Measurements from ENCODE around the gene MBD4.

The MBD4 gene

GRCh38 chr3:129462361-129462968 lies 22.7 kb upstream of the MBD4 start:
- no peak overlapping the region for H3K4me3 ChIP-seq (ENCODE audit: extremely low read depth, insufficient read depth, low read length, poor library complexity, severe bottlenecking)
- no peaks in the 10 kb centered on the region for H3K9me3 ChIP-seq (ENCODE audit: control insufficient read depth, low read length)
- peaks cover 4% of the 10 kb centered on the region for H3K36me3 ChIP-seq (ENCODE audit: control insufficient read depth, insufficient read depth, low read length)
- peaks cover 16% of the 10 kb centered on the region for H3K4me1 ChIP-seq (ENCODE audit: control insufficient read depth, insufficient read depth, low read length, poor library complexity, severe bottlenecking)
- WGBS, 2 experiments (ENCODE audit: insufficient coverage in 2 of 2), result 92 to 97% methylated on average over 3 of the region's 3 CpGs
- H3K27ac ChIP-seq (ENCODE audit: low read depth, low read length, severe bottlenecking), result no peak overlapping the region

- peaks cover 7% of the 10 kb centered on the region for H3K36me3 ChIP-seq (ENCODE audit: control insufficient read depth, insufficient read depth, low read length)
- peak overlapping the region; percentile 85 for H3K27ac ChIP-seq (ENCODE audit: low read depth, low read length, severe bottlenecking)
- no peaks in the 10 kb centered on the region for H3K9me3 ChIP-seq (ENCODE audit: control insufficient read depth, low read length)
- no peak overlapping the region for H3K4me3 ChIP-seq (ENCODE audit: extremely low read depth, insufficient read depth, low read length, poor library complexity, severe bottlenecking)
- peaks cover 16% of the 10 kb centered on the region for H3K4me1 ChIP-seq (ENCODE audit: control insufficient read depth, insufficient read depth, low read length, poor library complexity, severe bottlenecking)
- WGBS, 2 experiments (ENCODE audit: insufficient coverage in 2 of 2), result 96 to 98% methylated on average over 4 to 5 of the region's 6 CpGs
Measured at GRCh38 chr3:129461461-129462146, 21.9 kb upstream of the MBD4 start.

GRCh38 chr3:129461022-129461421 lies 21.3 kb upstream of the MBD4 start:
- Histone ChIP-seq H3K9me3 (ENCODE audit: control insufficient read depth, low read length) (no peaks in the 10 kb centered on the region), H3K27ac (ENCODE audit: low read depth, low read length, severe bottlenecking) (peak overlapping the region; percentile 85), H3K4me1 (ENCODE audit: control insufficient read depth, insufficient read depth, low read length, poor library complexity, severe bottlenecking) (peaks cover 16% of the 10 kb centered on the region), H3K36me3 (ENCODE audit: control insufficient read depth, insufficient read depth, low read length) (peaks cover 10% of the 10 kb centered on the region), H3K4me3 (ENCODE audit: extremely low read depth, insufficient read depth, low read length, poor library complexity, severe bottlenecking) (no peak overlapping the region)
- no CpG with 5 or more reads among the region's 1 CpG for WGBS, 2 experiments (ENCODE audit: insufficient coverage in 2 of 2)

DNA sequence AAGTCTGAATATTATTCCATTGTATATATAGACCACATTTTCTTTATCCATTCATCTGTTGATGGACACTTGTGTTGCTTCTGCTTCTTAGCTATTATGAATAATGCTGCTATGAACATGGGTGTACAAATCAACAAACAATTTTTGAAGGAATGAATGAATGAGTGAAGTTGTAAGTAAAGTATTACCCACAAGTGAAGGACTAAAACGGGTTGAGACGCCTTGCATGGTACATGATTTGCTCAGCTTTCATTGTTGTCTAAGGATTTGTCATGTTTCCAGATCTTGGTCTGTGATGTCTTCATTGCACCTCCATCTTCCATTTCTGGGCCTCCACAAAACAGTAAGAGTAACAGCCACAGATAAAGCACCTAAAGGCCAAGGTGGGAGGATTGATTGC lies 20.8 kb upstream of the MBD4 start:
- peak overlapping the region; percentile 62 for H3K27ac ChIP-seq (ENCODE audit: low read depth, low read length, severe bottlenecking)
- peaks cover 16% of the 10 kb centered on the region for H3K4me1 ChIP-seq (ENCODE audit: control insufficient read depth, insufficient read depth, low read length, poor library complexity, severe bottlenecking)
- no peaks in the 10 kb centered on the region for H3K9me3 ChIP-seq (ENCODE audit: control insufficient read depth, low read length)
- no peak overlapping the region for H3K4me3 ChIP-seq (ENCODE audit: extremely low read depth, insufficient read depth, low read length, poor library complexity, severe bottlenecking)
- H3K36me3 ChIP-seq (ENCODE audit: control insufficient read depth, insufficient read depth, low read length), result peaks cover 11% of the 10 kb centered on the region
- WGBS, 2 experiments (ENCODE audit: insufficient coverage in 2 of 2), result 93 to 100% methylated on average over 2 of the region's 2 CpGs

- Histone ChIP-seq H3K36me3 (ENCODE audit: control insufficient read depth, insufficient read depth, low read length) (peaks cover 11% of the 10 kb centered on the region), H3K27ac (ENCODE audit: low read depth, low read length, severe bottlenecking) (no peak overlapping the region), H3K9me3 (ENCODE audit: control insufficient read depth, low read length) (no peaks in the 10 kb centered on the region), H3K4me3 (ENCODE audit: extremely low read depth, insufficient read depth, low read length, poor library complexity, severe bottlenecking) (no peak overlapping the region), H3K4me1 (ENCODE audit: control insufficient read depth, insufficient read depth, low read length, poor library complexity, severe bottlenecking) (peaks cover 16% of the 10 kb centered on the region)
- no CpG with 5 or more reads among the region's 3 CpGs for WGBS, 2 experiments (ENCODE audit: insufficient coverage in 2 of 2)
Measured at GRCh38 chr3:129460155-129460554, 20.4 kb upstream of the MBD4 start.

DNA sequence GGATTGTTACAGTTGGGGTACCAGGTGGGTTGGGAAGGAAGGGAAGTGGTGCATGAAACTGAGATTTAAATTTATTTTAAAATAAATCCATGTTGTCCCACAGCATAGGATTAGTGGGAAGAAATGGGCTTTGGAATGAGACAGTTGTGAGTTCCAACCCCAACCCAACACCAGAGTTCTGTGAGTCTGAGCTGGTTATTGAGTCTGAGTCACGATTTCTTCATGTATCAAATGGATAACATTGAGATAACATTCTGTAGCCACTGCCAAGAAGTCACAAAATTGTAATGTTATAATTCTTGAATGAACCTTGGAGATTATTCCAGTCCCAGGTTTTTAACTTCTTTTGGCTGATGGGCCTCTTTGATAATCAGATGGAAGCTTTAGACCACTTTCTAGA lies 14.0 kb upstream of the MBD4 start:
- Histone ChIP-seq H3K27ac (ENCODE audit: low read depth, low read length, severe bottlenecking) (no peak overlapping the region), H3K36me3 (ENCODE audit: control insufficient read depth, insufficient read depth, low read length) (peaks cover 41% of the 10 kb centered on the region), H3K9me3 (ENCODE audit: control insufficient read depth, low read length) (no peaks in the 10 kb centered on the region), H3K4me3 (ENCODE audit: extremely low read depth, insufficient read depth, low read length, poor library complexity, severe bottlenecking) (no peak overlapping the region), H3K4me1 (ENCODE audit: control insufficient read depth, insufficient read depth, low read length, poor library complexity, severe bottlenecking) (peaks cover 8% of the 10 kb centered on the region)
- WGBS, 2 experiments (ENCODE audit: insufficient coverage in 2 of 2), result no CpG with 5 or more reads among the region's 1 CpG

DNA sequence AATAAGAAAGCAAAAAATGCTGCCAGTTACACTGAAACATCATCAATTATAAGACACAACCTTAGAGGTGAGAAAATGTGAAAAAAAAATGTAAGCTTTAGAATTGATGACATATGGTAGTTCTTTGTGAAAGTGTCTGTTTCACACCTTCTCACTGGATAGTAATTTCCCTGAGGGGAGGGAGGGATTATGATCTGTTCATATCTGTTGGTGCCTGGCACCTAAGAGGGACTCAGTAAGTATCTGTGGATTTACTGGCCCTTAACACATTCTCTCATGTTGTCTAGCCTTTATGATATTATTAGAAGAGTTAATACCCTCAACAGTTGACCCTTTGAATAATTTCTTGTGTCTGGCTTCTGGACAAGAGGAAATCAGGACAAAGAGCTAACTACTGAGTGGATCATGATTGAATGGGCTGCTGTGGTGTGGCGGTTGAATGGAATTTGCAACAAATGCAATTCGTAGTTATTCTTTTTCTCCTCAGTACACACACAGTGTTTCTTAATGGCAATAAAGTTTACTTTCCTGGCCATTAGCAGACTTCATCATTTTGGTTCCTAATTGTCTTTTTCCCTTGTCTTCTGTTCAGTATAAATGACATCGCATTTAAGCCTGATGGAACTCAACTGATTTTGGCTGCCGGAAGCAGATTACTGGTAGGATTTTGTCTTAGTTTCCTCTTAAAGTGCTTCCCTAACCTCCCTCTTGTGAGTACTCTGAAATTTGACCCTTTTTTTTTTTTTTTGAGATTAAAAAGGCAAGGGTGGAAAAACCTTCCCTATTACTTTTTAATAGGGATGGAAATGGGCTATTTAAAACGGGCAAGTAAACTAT lies 9.7 kb upstream of the MBD4 start:
- WGBS, 2 experiments (ENCODE audit: insufficient coverage in 2 of 2), result 73 to 80% methylated on average over 2 of the region's 5 CpGs
- Histone ChIP-seq H3K27ac (ENCODE audit: low read depth, low read length, severe bottlenecking) (peak overlapping the region; percentile 31), H3K4me1 (ENCODE audit: control insufficient read depth, insufficient read depth, low read length, poor library complexity, severe bottlenecking) (peaks cover 32% of the 10 kb centered on the region), H3K4me3 (ENCODE audit: extremely low read depth, insufficient read depth, low read length, poor library complexity, severe bottlenecking) (no peak overlapping the region), H3K9me3 (ENCODE audit: control insufficient read depth, low read length) (no peaks in the 10 kb centered on the region), H3K36me3 (ENCODE audit: control insufficient read depth, insufficient read depth, low read length) (peaks cover 29% of the 10 kb centered on the region)

- peaks cover 18% of the 10 kb centered on the region for H3K36me3 ChIP-seq (ENCODE audit: control insufficient read depth, insufficient read depth, low read length)
- H3K4me3 ChIP-seq (ENCODE audit: extremely low read depth, insufficient read depth, low read length, poor library complexity, severe bottlenecking), result no peak overlapping the region
- no peak overlapping the region for H3K27ac ChIP-seq (ENCODE audit: low read depth, low read length, severe bottlenecking)
- no peaks in the 10 kb centered on the region for H3K9me3 ChIP-seq (ENCODE audit: control insufficient read depth, low read length)
- WGBS, 2 experiments (ENCODE audit: insufficient coverage in 2 of 2), result 76 to 81% methylated on average over 7 to 13 of the region's 18 CpGs
- H3K4me1 ChIP-seq (ENCODE audit: control insufficient read depth, insufficient read depth, low read length, poor library complexity, severe bottlenecking), result peaks cover 39% of the 10 kb centered on the region
Measured at GRCh38 chr3:129448186-129448895, 8.6 kb upstream of the MBD4 start.

DNA sequence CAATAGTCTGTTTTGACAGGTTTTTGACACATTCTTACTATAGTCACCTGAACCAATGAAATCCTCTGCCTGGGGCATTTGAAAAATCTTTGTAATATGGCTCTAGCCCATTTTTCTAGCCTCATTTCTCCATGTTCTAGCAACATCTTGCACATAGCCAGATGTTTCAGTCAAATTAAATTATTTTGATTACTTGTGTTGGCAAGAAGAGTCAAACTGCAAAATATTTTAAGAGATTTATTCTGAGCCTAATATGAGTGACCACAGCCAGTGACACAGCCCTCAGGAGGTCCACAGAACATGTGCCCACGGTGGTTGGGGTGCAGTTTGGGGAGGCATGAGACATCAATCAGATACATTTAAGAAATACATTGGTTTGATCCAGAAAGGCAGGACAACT lies 7.2 kb upstream of the MBD4 start:
- no peak overlapping the region for H3K4me3 ChIP-seq (ENCODE audit: extremely low read depth, insufficient read depth, low read length, poor library complexity, severe bottlenecking)
- peaks cover 4% of the 10 kb centered on the region for H3K36me3 ChIP-seq (ENCODE audit: control insufficient read depth, insufficient read depth, low read length)
- H3K27ac ChIP-seq (ENCODE audit: low read depth, low read length, severe bottlenecking), result no peak overlapping the region
- no peaks in the 10 kb centered on the region for H3K9me3 ChIP-seq (ENCODE audit: control insufficient read depth, low read length)
- H3K4me1 ChIP-seq (ENCODE audit: control insufficient read depth, insufficient read depth, low read length, poor library complexity, severe bottlenecking), result peaks cover 53% of the 10 kb centered on the region
- WGBS, 2 experiments (ENCODE audit: insufficient coverage in 2 of 2), result no CpG with 5 or more reads among the region's 1 CpG

GRCh38 chr3:129445471-129445870 lies 5.7 kb upstream of the MBD4 start:
- Histone ChIP-seq H3K9me3 (ENCODE audit: control insufficient read depth, low read length) (no peaks in the 10 kb centered on the region), H3K27ac (ENCODE audit: low read depth, low read length, severe bottlenecking) (no peak overlapping the region), H3K4me1 (ENCODE audit: control insufficient read depth, insufficient read depth, low read length, poor library complexity, severe bottlenecking) (peaks cover 66% of the 10 kb centered on the region), H3K4me3 (ENCODE audit: extremely low read depth, insufficient read depth, low read length, poor library complexity, severe bottlenecking) (no peak overlapping the region), H3K36me3 (ENCODE audit: control insufficient read depth, insufficient read depth, low read length) (no peaks in the 10 kb centered on the region)
- WGBS, 2 experiments (ENCODE audit: insufficient coverage in 2 of 2), result 94 to 100% methylated on average over 2 of the region's 3 CpGs

Measured in mesodermal cell (in vitro differentiated cells).